SIG-M5 treated with dmso at 0.1 percent for 504 hours (cell line): ENCODE measurements around the gene CDH4.

Source experiments
- DNase-seq: peaks from one replicate; lab custom pipeline; 2025; ENCODE audit not compliant: unreplicated experiment; lab: John Stamatoyannopoulos, UW

Gene CDH4

DNA sequence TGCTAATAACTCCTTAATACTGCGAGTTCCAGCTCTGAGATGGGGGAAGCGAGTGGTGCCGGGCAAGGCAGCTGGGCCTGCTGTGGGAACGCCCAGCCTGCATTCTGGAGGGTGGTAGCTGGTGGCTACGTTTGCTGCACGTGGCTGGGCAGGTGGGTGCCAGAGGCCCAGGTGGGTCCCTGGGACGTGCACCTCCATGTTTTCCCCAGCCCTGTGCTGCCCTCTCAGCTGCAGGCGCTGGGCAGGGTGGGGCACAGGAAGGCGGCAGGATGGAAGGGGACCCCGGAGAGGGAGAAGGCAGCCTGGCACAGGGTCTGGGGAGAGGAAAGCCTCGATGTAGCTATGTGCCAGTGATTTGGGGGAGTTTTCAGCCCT is 388.8 kb downstream of the CDH4 start:
- DNase-seq = no peak

DNA sequence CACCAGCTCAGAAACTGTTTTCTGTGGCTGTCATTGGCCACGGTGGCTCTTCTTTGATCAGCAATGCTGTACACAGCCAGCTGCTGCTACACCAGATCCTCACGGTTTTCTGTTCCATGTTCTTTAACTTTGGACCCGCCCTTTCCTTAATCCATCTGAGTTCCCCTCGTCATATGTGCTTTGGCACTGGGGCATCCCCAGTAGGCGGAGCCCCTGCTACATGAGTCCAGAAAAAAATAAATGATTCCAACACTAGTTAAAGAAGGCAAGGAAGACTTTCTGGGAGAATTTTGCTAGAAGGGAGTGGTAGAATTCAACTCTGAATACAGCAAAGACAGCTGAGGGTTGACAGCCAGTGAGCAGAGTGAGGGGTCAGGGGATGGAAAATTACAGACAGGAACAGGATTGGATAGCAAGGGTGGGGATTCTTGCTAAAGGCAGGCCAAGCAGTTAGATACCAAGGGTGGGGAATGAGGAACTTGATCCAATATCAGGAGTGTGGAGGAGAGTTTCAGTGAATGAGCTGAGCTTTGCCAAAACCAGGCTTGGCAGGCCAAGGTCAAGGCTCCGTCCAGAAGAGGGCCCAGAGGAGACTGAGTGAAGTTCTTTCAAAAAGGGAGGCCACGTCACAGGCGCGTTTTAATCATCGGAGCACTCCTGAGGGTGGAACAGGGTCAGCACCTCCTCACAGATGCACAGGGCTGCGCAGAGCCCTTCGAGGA is 391.8 kb downstream of the CDH4 start:
- no peak for DNase-seq

DNA sequence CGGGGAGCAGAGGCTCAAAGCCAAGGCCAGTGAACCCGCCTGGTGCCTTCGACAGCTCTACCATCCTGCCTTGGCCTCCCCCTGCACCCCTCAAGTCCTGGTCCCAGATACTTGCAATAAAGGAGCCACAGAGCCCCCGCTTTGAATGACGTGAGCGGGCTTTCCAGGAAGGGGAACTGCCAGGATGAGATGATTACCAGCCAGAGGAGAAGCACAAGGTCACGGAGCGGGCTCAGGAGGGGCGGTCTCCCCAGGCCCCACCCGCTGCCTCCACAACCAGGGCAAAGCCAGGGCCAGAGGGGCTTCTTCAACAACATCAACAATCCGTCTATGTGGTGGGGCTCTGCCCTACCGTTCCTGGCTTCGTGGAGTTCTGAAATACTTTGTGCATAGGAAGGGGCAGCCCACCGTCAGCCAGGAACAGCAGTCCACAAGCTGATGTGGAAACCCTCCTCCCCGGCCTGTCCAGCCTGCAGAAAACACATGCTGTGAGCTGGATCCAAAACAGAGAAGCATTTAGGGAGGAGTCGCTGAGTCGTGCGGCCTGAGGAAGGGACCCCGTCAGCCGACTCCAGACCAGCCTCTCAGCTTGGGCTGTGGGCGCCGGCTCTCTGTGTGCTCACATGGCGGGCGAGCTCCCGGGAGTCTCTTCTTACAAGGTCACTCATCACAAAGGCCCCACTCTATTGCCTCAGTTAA is 392.5 kb downstream of the CDH4 start:
- no peak for DNase-seq

DNA sequence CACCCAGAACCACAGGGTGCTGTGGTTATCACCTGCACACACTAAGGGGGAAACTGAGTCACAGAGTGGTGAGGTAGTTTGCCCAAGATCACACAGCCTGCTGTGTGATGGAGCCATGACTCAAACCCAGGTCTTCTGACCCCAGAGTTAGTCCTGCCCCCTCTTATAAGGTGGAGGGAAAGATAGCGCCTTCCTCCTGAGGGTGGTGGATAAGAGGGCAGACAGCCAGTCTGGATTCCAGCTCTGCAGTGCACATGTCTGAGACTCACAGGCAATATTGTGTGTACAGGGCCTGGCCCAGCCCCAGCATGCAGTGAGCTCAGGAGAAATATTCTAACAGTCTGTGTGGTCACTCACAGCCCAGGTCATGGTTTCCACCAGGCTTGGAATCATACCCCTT is 393.7 kb downstream of the CDH4 start:
- no peak for DNase-seq

DNA sequence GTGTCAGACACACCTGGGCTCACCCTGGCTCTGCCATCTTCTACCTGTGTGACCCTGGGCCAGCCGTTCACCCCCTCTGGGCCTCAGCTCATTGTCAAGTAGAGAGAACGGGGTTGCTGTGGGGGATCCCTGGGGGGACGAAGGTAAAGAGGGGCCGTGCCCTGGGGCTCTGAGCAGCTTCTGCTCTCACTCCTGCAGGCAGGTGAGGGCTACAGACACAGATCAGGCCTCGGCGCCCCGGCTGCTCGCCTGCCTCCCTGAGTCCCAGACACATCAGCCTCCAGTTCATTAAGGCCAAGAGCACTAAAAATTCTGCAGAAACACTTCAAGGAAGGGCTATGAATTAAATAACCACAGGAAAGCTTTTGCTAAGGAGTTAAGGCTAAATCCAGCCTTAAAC is 394.4 kb downstream of the CDH4 start:
- DNase-seq = no peak

DNA sequence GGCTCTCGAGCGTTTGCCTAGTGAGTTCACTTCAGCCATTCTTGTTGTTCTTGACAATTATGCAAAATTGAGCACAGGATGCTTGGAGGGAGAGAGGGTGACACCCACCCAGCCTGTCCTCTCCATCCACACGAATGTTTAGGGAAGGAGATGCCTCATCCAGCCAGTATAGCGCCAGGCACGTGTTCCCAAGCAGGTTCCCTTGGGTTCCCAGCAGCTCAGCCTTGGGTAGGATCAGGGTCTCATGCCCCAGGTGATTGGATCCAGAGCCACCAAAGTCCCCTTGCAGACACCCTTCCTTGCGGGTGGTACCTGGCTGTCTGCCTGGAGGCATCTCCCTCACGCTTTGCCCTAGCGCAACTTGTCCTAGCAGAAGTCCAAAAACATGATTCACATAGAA is 394.9 kb downstream of the CDH4 start:
- DNase-seq = no peak

DNA sequence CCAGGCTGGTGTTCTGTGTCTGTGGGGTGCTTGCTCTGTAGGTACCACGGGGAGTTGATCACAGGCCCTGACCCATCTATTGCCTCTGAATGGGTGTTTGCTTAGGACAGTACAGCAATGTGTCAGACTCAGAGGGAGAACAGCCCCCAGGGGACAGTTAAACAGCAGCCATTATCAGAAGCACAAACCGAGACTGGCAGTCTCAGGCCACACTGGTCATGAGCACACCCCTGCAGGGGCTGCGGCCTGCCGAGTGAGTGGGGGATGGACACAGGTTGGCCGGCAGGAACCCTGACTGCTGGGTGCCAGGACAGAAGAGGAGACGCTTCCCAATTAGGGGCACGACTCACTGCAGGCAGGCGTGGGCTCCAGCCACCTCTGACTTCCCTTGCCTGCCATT is 395.6 kb downstream of the CDH4 start:
- no peak for DNase-seq

DNA sequence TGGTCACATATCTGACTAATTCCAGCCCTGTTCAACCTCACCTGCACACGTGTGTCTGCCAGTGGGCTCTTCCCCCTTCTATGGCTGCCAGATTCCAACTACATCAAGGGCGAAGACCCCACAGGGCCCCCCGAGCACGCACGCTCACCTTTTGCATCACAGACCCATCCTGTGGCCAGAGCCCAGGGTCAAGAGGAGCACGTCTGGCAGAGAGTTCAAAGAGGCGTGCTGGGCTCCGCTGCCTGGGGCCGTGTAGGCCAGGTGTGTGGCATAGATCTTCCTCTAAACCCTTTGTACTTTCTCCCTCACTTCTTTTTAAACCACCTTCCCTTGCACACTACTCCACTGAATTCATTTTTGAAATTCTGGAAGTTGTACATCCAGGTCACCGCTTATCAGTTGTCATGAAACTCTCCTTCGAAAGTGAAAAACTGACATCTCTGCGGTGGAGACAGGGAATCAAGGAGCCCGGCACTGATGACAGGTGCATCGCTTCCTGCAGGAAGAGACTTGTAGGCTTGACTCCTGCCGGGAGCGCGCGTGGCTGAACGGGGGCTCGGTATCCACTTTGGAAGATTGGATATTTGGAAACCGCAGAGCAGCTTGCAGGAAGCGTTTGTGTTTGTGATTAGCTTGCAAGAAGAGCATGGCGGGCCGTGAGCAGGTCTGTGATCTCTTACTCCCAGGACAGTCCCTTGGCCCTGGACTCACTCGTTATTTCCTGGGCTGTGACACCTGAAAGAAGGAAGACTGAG is 397.2 kb downstream of the CDH4 start:
- no peak for DNase-seq

DNA sequence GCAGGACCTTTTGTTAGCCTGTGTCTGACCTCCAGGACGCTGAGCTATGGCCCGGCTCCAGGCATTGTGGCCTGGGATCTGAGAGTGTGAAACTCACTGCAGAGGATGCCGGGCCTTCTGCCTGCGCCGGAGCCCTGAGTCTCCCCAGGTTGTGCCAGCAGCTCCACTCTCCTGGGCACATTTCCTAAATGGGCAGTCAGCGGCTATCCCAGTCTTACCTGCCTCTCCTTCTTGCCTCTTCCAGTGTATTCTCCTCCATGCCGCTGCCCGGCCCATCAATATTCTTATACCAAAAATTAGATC is 397.8 kb downstream of the CDH4 start:
- DNase-seq = no peak

DNA sequence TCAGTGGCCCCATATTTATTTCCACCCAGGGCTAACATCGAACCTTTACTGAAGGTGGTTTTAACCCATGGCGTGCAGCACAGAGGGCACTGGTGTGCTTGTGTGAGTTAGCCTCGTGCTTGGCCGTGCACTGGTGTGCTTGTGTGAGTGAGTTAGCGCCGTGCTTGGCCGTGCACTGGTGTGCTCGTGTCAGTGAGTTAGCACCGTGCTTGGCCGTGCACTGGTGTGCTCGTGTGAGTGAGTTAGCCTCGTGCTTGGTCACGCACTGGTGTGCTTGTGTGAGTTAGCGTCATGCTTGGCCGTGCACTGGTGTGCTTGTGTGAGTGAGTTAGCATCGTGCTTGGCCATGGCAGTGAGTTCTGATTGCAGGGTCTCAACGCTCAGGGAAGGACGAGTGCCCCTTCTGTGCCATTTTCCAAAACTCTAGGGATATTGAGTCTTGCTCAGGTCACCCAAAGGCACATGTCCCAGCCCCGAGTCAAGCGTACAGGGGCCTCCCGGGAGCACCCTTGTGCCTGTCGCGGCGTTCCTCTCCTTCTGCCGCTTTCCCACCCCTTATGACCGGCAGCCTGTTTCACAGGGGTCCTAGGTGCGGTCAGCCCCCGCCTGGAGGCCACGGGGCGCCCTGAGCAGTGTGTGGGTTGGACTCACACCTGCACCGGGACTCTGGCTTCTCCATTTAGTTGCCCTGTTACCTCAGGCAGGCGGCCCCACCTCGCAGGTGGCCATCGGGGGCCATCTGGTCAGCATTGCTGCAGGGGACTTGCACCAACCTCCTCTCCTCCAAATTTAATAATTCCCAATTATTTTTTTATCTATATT is 399.1 kb downstream of the CDH4 start:
- DNase-seq = no peak

DNA sequence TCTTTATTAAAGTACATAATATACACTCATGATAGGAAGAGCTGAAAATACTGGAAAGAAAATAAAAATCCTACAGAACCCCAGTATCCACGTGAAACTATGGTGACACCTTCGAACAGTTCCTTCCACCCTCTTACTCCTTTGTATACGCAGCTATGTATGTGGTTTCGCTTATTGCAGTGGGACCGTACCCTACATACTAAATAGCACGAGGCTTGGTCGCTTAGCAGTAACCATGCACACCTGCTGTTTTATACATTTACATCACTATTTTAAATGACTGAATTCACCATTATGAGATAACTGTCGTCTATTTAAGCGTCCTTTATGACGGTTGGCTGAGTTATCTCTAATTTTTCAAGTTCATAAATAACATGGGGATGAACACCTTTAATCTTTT is 400.1 kb downstream of the CDH4 start:
- DNase-seq = no peak

DNA sequence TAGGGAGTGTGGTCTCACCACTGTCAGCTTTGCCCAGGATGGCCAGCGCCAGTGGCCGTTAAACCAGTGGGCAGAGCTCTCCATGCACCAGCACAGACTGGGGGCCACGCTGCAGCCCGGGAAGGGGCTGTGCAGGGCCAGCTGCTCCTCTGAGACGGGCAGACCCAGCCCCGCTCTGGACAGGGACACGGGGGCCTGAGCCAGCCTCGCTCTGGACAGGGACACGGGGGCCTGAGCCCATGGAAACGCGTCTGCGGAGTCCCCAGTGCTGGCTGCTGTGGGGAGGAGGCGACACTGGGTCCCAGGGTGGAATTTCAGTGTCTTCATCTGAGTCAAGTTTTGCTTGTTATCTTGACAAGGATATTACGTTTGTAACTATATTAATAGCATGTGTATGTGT is 402.7 kb downstream of the CDH4 start:
- no peak for DNase-seq

DNA sequence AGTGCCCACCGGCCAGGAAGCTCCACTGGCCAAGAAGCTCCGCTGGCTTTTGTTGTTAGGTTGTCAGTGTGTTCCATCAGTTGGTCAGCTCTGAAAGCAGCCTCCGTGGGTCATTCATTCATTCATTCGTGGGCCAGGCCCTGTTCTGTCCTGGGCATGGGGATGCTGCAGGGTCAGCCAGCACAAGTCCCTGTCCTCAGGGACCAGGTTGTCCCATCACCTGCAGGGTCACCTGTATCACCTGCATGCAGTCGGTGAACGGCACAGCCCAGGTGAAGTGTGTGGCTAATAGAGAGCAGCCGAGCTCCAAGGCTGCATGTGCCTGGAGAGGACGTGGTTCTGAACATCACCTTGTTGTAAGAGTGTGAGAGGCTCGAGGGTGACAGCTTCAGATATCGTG is 403.5 kb downstream of the CDH4 start:
- DNase-seq = no peak

DNA sequence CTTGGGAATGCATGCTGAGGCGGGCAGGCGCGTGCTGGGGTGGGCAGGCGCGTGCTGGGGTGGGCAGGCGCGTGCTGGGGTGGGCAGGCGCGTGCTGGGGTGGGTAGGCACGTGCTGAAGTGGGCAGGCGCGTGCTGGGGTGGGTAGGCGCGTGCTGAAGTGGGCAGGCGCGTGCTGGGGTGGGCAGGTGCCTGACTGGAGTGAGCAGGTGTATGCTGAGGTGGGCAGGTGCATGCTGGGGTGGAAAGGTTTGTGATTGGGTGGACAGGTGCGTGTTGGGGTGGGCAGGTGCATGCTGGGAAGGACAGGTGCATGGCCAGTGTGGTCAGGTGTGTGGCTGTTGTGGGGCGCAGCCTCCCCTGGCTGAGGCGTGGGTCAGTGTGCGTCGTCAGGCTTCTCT is 404.1 kb downstream of the CDH4 start:
- DNase-seq = no peak

DNA sequence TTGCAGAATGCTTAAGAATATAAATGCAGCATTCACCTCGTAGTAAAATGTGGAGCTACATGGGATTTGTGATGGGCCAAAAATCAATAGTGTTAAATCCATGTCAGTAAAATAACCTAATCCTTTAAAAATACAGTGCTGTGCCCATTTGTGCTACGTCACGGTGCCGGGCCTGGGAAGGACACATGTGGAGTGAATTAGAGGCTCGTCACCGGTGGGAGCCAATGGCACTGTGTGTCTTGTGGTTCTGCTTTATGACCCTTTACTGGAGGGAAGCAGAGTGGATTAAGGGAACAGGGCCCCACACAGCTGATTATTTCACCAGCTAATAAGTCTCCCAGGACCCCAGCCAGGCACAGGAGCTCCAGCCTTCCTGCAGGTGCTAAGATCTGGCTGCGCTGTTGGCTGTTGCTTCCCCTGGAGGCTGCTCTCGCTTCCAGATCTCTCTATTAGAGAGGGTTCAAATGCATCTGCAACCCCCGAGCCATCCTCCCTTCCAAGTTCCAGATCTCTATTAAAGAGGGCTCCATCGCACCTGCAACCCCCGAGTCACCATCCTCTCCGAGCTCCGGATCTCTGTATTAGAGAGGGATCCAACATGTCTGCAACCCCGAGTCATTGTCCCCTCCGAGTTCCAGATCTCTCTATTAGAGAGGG is 405.8 kb downstream of the CDH4 start:
- no peak for DNase-seq

DNA sequence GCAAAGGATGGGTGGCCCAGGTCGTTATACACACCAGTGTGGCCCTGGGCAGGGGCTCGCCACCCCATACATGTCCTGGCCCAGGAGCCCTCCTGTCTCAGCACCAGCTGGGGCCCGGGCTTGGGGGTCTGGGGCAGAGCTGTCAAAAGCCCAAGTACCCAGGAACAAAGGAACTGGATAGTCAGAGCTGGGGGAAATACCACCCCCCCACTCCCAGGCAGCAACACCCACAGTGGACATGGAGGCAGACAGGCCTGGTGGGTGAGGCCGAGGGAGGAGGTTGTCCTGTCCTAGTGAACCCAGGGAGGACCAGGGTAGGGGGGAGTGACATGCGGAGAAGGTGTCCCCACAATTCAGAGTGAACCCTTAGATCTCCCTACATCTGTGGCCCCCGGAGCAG is 406.5 kb downstream of the CDH4 start:
- no peak for DNase-seq

DNA sequence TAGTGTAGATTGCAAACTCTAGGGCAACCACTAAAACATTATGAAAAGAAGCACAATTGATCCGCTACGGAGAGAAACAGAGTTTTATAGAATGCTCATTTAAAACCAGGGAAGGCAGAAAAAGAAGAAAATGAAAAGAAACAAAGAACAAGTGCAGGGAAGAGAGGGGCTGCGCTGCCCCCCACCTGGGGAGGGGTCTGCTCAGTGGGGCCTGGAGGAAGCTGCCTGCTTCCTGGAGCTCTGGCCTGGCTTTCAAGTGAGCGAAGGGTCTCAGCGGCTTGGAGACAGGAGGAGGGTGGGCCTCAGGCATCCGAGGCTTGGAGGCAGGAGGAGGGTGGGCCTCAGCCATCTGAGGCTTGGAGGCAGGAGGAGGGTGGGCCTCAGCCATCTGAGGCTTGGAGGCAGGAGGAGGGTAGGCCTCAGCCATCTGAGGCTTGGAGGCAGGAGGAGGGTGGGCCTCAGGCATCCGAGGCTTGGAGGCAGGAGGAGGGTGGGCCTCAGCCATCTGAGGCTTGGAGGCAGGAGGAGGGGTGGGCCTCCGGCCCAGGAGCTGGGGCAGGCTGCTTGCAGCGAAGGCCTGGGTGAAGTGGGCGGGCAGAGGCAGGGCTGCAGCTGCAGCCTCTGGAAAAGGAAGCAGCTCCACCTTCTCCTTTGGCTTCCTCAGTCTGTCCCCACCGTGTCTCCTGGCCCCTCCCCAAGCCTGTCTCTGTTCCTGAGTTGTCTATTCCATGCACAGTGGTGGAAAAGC is 407.4 kb downstream of the CDH4 start:
- DNase-seq = no peak

DNA sequence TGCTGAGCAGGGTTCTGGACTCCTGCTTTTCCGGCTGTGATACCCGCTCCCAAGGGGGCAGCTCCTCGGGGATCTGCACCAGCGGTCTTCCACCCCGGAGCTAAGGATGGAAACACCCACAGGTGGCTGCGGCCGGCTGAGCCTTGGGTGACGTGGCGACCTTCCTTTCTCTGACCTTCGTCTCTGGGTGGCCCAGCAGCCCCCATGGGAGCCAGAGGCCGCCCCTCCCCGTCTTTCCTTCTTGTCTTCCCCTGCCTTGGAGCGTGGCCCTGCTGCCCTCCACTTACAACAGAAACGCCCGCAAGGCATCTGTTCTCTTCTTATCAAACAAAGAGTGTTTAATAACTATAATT is 407.9 kb downstream of the CDH4 start:
- DNase-seq = no peak

DNA sequence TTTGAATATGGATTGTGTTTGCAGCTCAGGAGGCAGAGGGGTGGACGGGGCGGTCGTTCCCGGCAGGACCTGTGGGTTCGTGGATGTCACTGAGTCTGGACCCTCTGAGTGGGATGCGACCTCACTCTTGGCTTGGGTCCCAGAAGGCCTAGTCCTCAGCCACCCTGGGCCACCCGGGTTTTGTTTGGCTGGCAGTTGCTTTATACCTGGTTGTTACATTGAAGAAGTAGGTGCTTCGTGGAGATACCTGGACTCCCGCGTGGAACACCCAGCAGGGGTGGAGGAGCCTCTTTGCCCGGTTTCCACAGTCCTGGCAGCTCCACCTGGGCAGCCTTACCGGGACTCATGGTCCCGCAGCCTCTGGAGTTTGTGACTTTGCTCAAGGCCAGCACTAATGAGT is 408.5 kb downstream of the CDH4 start:
- DNase-seq = no peak

DNA sequence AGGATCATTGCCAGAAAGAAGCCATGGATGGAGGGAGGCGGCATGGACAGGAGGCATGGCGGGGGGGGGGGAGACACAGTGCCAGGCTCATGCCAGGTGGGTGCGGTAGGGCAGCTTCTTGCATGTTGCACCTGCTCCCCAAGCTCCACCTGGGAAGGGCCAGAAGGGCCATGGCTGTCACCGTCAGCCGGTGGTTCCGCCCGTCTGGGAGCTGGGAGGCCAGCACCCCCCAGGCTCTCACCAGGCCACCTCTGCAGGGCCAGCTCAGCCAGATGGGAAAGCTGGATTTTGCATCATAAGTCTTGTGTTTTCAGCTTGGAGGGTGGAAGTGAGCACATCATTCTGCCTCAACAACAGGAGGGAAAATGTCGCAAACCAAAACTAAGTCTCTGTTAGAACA is 409.0 kb downstream of the CDH4 start:
- no peak for DNase-seq

DNA sequence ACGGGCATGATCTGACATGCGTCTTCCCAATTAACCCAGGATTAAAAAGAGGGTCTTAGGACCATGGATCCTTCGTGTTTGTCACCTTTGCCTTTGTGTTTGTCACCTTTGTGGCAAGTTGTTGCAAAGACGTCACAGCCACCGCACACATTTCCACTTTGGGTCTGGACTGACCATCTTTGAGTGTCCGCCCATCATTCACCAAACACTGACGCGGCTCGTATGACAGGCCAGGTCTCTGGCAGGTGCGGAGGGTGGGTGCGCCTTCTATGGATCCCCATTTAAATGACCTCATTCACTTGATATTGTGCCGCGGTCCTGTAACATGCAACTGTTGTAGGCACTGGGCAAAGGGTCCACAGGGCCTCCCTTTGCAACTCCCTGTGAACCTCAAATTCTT is 409.5 kb downstream of the CDH4 start:
- no peak for DNase-seq
